ENCODE measurements around the gene TGFBR2.

Gene TGFBR2

GRCh38 chr3:30630238-30631030 lies 24.0 kb downstream of the TGFBR2 start:
- in situ Hi-C loops (cut with MboI; ENCODE audit: low pct_unique_long_range_greater_than_20kb, low sequenced_read_pairs) = no loop called here
- DNase-seq = no peak

DNA sequence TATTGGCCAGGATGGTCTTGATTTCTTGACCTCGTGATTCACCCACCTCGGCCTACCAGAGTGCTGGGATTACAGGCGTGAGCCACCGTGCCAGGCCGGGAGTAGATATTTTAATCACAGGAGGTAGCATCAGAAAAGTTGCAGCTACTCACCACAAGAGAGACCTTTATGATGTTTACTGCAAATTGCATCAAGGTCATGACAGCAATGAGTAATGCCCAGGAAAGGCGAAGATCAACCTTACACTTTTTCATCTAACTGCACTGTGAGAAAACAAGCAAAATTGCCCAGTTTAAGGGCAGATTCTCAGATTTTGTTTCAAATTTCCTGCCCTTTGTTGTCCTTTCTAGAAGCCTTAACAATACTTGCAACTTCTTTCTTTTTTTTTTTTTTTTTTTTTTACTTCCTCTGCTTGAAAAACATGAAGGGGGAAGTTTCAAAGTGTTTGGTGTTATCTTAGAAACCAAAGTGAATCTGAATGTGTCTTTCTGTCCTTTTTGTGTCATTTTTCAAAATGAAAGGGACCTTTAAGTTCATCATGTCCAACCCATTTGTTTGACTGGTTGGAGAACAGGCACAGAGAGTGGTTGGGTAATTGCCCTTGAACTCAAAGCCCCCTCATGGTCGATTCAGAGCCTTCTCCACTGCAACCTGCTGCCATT lies 25.0 kb downstream of the TGFBR2 start:
- in situ Hi-C loops (cut with MboI; ENCODE audit: low pct_unique_long_range_greater_than_20kb, low sequenced_read_pairs) = no loop called here
- peak; percentile 64 for DNase-seq

DNA sequence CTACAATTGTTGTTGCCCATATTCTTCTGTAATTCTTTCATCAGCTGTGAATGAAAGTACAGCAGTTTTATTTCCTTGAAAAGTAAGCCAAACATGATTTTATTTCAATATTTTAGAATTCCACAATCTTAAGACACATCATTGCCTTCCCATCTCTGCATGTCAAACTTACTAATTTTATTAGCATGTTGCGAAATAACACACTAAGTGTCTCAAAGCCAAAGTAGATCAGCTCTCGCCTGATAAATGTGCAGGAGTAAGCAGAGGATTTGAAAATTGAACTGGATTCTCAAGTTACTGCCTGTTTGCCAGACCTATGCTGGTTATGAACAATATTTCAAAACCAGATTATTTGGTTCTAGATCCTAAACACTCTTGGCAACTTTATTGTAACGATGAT lies 25.7 kb downstream of the TGFBR2 start:
- in situ Hi-C loops (cut with MboI; ENCODE audit: low pct_unique_long_range_greater_than_20kb, low sequenced_read_pairs) = no loop called here
- DNase-seq = no peak

- in situ Hi-C loops (cut with MboI; ENCODE audit: low pct_unique_long_range_greater_than_20kb, low sequenced_read_pairs) = no loop called here
- no peak for DNase-seq
These were observed 26.1 kb downstream of the TGFBR2 start for GRCh38 chr3:30632521-30632920.

GRCh38 chr3:30633718-30634117 lies 27.3 kb downstream of the TGFBR2 start:
- in situ Hi-C loops (cut with MboI; ENCODE audit: low pct_unique_long_range_greater_than_20kb, low sequenced_read_pairs) = no loop called here
- DNase-seq = no peak

DNA sequence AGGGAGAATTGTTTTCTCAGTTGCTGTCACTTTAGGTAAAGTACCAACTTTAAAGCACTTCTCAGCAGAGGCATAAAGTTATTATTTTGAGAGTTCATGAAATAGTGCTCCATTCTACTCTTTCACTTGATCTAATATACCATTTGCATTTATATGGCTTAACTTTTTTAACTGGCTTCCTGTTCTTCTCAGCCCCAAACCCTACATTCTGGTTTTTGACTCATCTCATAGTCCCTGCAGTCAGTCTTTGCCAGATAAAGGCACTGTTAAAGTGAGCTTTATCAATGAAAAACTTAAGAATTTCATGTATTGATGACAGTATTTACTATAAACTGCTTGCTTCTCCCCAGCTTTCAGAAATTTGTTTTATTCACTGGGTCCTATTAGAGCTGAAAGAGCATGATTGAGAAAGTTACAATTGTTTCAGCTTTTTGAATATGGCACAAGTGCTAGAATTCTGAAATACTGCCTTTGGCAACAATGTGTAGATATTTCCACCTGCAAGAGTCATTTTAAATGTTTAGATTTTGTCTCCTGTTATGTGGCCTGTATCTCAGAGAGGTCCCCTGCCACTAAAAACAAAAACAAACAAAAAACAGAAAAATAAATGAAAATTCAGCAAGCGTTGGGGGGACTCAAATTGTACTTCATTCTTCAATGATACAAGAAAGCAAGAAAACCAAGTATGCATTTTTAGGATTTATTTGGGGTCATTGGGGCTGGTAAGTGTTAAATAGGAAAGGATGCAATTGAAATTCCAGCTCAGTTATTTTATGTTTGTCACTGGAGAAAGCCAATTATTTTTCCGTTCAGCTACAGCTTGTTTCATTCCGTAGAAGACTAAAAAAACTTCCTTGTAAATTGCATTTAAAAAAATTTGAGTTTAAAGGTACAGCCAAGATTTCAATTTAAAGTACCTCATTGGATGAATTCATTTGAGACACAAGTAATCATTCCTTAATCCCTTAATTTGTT lies 28.6 kb downstream of the TGFBR2 start:
- in situ Hi-C loops (cut with MboI; ENCODE audit: low pct_unique_long_range_greater_than_20kb, low sequenced_read_pairs) = no loop called here
- DNase-seq = no peak

DNA sequence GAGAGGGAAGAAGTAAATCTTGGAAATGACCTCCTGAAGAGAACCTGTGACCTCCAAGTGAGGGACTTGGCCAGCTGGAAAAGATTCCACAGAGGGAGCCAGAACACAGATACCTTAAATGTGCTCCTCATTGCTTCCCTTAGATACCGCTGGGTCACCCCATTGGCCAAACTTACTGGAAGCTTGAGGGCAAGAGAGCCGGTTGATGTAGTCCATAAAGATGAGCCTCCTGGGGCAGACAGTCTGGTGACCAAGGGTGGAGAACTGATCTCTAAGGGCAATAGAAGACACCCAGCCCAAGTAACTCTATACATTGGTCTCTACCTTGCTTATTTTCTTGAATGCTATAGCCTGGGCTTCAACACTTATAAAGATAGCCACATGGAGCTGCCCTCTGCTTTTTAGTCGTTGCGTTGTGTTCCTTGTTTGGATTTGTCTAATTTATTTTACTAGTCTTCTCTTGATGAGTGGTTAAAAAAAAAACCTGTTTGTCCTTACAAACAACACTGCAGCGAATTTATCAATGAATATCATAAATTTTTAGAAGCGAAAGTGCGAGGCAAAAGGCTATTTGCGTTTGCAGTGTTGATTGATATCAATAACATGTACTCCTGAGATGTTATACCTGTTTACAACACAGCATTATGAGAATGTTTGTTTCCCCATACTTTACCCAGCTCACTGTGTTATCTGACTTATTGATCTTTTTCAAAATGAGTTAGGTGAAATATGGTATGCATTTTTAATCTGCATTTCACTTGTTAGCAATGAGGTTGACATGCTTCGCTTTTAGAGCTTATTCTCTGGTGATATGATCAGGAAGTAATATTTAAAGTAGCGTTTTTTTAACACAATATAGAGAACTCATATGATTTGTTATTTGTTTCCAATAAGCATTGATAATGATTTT lies 31.2 kb downstream of the TGFBR2 start:
- in situ Hi-C loops (cut with MboI; ENCODE audit: low pct_unique_long_range_greater_than_20kb, low sequenced_read_pairs) = no loop called here
- no peak for DNase-seq

DNA sequence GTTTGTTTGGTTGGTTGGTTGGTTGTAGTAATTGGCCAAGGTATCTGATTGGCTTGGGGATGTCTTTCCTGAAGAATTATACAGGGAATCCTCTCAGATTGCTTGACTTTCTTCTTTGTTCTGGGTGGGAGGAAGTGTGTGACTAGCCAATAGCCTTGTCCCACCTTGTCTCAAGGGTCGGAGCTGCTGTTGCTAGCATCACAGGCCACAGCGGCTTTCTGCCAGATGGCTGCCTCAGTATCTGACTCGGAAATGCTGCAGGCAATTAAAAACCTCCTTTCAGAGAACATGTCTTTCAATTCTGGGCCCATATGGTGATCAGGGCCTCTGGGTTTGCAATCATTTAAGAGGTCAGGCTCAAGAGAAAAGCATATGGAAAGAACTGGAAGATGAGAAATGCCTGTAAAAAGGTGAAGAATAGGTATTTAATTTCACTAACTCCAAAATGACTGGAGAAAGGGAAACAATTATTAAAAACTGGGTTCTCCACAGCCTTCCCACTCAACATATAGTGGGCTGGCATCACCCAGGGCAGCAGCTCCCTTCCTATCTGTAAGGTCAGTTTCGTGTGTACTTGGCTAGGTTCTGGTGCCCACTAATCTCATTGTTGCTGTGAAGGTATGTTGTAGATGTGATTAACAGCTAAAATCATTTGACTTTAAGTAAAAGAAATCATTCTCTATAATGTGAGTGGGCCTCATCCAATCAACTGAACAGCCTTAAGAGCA lies 32.4 kb downstream of the TGFBR2 start:
- in situ Hi-C loops (cut with MboI; ENCODE audit: low pct_unique_long_range_greater_than_20kb, low sequenced_read_pairs) = no loop called here
- no peak for DNase-seq

DNA sequence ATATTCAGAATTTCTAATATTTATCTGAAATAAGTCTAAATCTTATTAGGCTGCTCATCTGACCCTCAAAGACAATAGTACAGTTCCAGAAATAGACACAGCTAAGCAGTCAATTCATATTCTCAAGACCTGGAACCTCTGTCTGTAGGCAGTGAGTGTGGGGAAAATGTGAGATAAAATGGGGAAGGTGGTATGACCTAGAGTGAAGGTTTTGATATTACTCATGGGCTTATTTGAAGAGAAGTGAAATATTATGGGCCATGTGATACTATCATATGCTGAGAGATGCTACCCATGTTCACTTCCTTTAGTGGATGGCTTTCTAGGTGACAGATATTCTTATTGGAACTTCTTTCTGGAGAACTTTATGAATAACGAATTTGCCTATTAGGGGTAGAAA lies 33.5 kb downstream of the TGFBR2 start:
- no peak for DNase-seq
- in situ Hi-C loops (cut with MboI; ENCODE audit: low pct_unique_long_range_greater_than_20kb, low sequenced_read_pairs) = no loop called here

DNA sequence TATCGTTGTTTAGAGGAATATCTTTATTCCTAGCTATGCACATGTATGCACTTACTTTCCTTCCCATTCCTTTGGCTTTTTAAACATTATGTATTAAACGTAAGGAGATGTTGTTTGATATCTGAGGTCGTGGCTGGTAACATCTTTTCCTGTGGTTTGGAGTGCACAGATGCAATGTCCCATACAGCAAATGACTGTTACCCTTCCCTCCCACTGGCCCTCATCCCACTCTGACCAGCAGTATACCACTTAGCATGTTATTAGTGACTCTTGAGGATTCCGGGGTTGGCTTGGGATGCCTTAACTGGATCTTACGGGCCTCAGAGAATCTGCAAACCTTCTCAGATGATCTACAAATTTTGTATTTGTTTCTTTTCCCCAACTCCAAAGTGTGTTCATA lies 34.5 kb downstream of the TGFBR2 start:
- in situ Hi-C loops (cut with MboI; ENCODE audit: low pct_unique_long_range_greater_than_20kb, low sequenced_read_pairs) = no loop called here

DNA sequence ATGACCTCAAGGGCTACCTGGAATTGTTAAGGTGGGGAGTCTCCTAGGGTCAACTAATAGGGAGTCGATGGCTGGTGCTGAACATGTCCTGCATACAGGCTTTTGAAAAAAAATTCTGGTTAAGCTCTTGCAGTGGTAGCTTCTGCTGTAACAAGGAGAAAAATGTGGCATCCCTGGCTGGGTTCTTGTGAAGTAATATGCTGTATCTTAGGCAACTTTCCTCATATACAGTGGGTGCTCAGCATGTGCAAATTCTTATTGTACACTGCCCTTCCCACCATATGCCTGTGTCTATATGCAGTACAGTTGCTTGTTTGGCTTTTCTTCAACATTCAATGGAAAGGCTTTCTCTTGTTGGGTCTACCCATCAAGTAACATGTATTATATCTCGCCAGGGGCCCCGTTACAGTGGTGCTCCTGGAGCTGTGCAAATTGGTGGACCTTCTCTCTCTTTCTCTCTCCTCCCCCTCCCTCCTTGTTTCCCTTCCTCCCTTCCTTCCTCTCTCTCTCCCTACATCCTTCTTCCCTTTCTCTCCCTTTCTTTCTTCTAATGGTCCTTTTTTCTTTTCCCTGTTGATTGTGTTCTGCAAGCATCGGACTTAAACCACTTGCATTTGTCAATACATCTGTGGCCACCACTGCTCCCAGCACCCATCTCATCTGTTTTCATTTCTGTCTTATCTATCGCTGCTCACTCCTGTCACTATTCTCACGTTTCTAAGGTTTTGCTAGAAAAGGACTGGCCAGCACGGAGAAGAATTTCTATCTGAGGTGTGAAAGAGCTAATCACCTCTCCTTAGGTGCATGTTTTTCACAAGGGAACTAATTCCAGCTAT lies 35.2 kb downstream of the TGFBR2 start:
- in situ Hi-C loops (cut with MboI; ENCODE audit: low pct_unique_long_range_greater_than_20kb, low sequenced_read_pairs) = no loop called here
- no peak for DNase-seq

More for the DNA sequence above, 34.5 kb downstream of the TGFBR2 start:
- DNase-seq = no peak

- DNase-seq = no peak
- in situ Hi-C loops (cut with MboI; ENCODE audit: low pct_unique_long_range_greater_than_20kb, low sequenced_read_pairs) = no loop called here
These were observed 36.5 kb downstream of the TGFBR2 start for GRCh38 chr3:30642849-30643361.

DNA sequence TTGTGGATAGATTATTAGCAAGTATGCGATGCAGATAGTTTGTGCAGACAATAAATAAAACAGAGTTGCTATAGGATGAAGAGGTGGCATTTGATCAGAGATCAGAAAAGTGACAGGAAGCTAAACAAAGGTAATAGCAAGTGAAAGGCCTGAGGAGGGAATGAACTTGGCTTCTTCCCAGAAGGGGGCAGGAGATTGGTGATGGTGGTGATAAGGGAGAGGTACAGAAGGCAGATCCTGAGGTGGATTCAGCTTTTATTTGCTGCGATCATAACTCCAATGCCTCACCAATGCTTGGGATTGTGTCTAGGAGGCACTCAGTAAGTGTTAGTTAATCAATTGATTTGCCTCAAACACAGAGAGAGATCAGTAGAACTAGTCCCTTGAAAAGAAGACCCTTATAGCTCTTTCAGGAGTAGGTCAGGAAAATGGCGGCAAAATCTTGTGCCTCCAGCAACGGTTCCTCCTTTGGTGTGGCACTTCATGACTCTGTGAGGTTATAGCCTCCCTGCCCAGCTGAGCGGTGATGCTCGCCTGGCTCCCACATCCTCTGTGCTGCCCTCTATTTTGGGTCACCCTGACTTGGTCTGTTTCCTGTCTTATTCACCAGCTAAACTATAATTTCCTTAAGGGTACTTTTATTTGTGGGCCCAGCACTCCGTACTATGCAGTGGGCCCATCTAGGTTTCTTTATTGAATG lies 37.5 kb downstream of the TGFBR2 start:
- DNase-seq = no peak
- in situ Hi-C loops (cut with MboI; ENCODE audit: low pct_unique_long_range_greater_than_20kb, low sequenced_read_pairs) = no loop called here

- DNase-seq = no peak
- in situ Hi-C loops (cut with MboI; ENCODE audit: low pct_unique_long_range_greater_than_20kb, low sequenced_read_pairs) = no loop called here
These were observed 38.2 kb downstream of the TGFBR2 start for GRCh38 chr3:30644615-30645014.

- no peak for DNase-seq
- in situ Hi-C loops (cut with MboI; ENCODE audit: low pct_unique_long_range_greater_than_20kb, low sequenced_read_pairs) = no loop called here
These were observed 38.7 kb downstream of the TGFBR2 start for GRCh38 chr3:30645077-30645476.

- peak; percentile 65 for DNase-seq
These were observed 39.9 kb downstream of the TGFBR2 start for GRCh38 chr3:30646181-30646876.

More at GRCh38 chr3:30646181-30646876, 39.9 kb downstream of the TGFBR2 start:
- in situ Hi-C loops (cut with MboI; ENCODE audit: low pct_unique_long_range_greater_than_20kb, low sequenced_read_pairs) = no loop called here

Data from KBM-7 (cell line).